GM10266 (cell line): ENCODE data around the gene VGLL4.
"Not testable (repeated sequence)": the region's sequence is repeated elsewhere in the genome, so short reads cannot be mapped to it uniquely, and the experiment has no call there.

Experiments
- DNase-seq: peaks from one replicate; pipeline ENCODE4 v3.0.0; 2012; ENCODE audit errors: extremely low spot score
- CTCF ChIP-seq: IDR thresholded peaks from 2 replicates; pipeline ENCODE4 v1.5.1; 2012; ENCODE audit warnings: mild to moderate bottlenecking, low read depth; ENCODE audit not compliant: control insufficient read depth, insufficient read depth; ENCODE audit errors: missing control alignments

VGLL4 gene

GRCh38 chr3:11643605-11644087 is at the start of gene VGLL4:
TSS of gene VGLL4 (minus strand) at chr3:11643915. CDS start at chr3:11643518, 397 bp downstream.
- TF ChIP-seq CTCF = peak; percentile 37
- DNase-seq = peak; percentile 60

GRCh38 chr3:11692532-11692813 is 48.8 kb upstream of the VGLL4 start:
- no peak for TF ChIP-seq CTCF
- no peak for DNase-seq

GRCh38 chr3:11691767-11692531 is 48.2 kb upstream of the VGLL4 start:
- no peak for DNase-seq
- no peak for TF ChIP-seq CTCF

GRCh38 chr3:11690863-11691766 is 47.4 kb upstream of the VGLL4 start:
- no peak for TF ChIP-seq CTCF
- no peak for DNase-seq

- no peak for DNase-seq
- no peak for TF ChIP-seq CTCF
These were observed 46.0 kb upstream of the VGLL4 start for GRCh38 chr3:11689749-11690148.

- not testable (repeated sequence) for DNase-seq
These were observed 41.3 kb upstream of the VGLL4 start for GRCh38 chr3:11684980-11685379.

- no peak for TF ChIP-seq CTCF
- DNase-seq = no peak
These were observed 36.8 kb upstream of the VGLL4 start for GRCh38 chr3:11680509-11680908.

GRCh38 chr3:11679964-11680363 is 36.2 kb upstream of the VGLL4 start:
- no peak for TF ChIP-seq CTCF
- no peak for DNase-seq
